Liver (tissue), 9 donors: Measurements from ENCODE around the gene NOS1AP. TPM values are rescaled to one million over a fixed set of nuclear protein-coding genes. Genes with fewer than 3 reads are reported as not detected.

Experiments used
- DNase-seq: peaks from one replicate; pipeline ENCODE4 v3.0.0-alpha.2; 2017; ENCODE audit warnings: low spot score
- H3K27ac ChIP-seq, 2 donors: one replicate each; pipeline ENCODE4 v1.7.0; 2013; ENCODE audit warnings: inconsistent platforms in 2 of 2, low read length in 2 of 2, control low read depth in 1 of 2, low read depth in 1 of 2, mild to moderate bottlenecking in 1 of 2
- H3K27me3 ChIP-seq, 4 donors: one replicate each; pipeline versions ENCODE4 v1.6.1 to v1.7.0; 2013; ENCODE audit warnings: low read length in 3 of 4, inconsistent platforms in 1 of 4, mild to moderate bottlenecking in 1 of 4, moderate library complexity in 1 of 4; ENCODE audit not compliant: control insufficient read depth in 4 of 4, insufficient read depth in 4 of 4
- H3K36me3 ChIP-seq, 4 donors: one replicate each; pipeline versions ENCODE4 v1.6.1 to v1.7.0; 2013; ENCODE audit warnings: low read length in 3 of 4, mild to moderate bottlenecking in 3 of 4, low read depth in 1 of 4, moderate library complexity in 1 of 4; ENCODE audit not compliant: control insufficient read depth in 4 of 4, insufficient read depth in 3 of 4
- H3K4me1 ChIP-seq, 4 donors: one replicate each; pipeline versions ENCODE4 v1.6.1 to v1.7.0; 2013; ENCODE audit warnings: low read length in 3 of 4, mild to moderate bottlenecking in 3 of 4, moderate library complexity in 1 of 4; ENCODE audit not compliant: control insufficient read depth in 4 of 4, insufficient read depth in 4 of 4
- H3K4me3 ChIP-seq, 3 donors: one replicate each; pipeline versions ENCODE4 v1.6.1 to v1.7.0; 2013; ENCODE audit warnings: low read length in 3 of 3, control low read depth in 1 of 3, low read depth in 1 of 3, mild to moderate bottlenecking in 1 of 3
- H3K9ac ChIP-seq, 2 donors: one replicate each; pipeline ENCODE4 v1.7.0; 2013; ENCODE audit warnings: low read length in 2 of 2, mild to moderate bottlenecking in 2 of 2, moderate library complexity in 2 of 2, control low read depth in 1 of 2, low read depth in 1 of 2
- H3K9me3 ChIP-seq, 4 donors: one replicate each; pipeline versions ENCODE4 v1.6.1 to v1.7.0; 2013; ENCODE audit warnings: low read length in 3 of 4; ENCODE audit not compliant: control insufficient read depth in 4 of 4
- EGR1 ChIP-seq, 2 donors: IDR thresholded peaks; 2 replicates each; pipeline ENCODE4 v1.6.1; 2016 to 2018; ENCODE audit warnings: antibody characterized with exemption in 2 of 2, low read depth in 2 of 2
- FOXA1 ChIP-seq: IDR thresholded peaks from 2 replicates; pipeline ENCODE4 v1.6.1; 2016; ENCODE audit warnings: antibody characterized with exemption
- FOXA2 ChIP-seq: IDR thresholded peaks from 2 replicates; pipeline ENCODE4 v1.6.1; 2016; ENCODE audit warnings: antibody characterized with exemption
- GABPA ChIP-seq, 2 donors: IDR thresholded peaks in 1 of 2; conservative IDR thresholded peaks in 1 of 2; 2 replicates each; pipeline ENCODE4 v1.6.1; 2016; ENCODE audit warnings: antibody characterized with exemption in 2 of 2, mild to moderate bottlenecking in 1 of 2, moderate library complexity in 1 of 2
- HNF4A ChIP-seq, 2 donors: conservative IDR thresholded peaks; 2 replicates each; pipeline ENCODE4 v1.6.1; 2016; ENCODE audit warnings: antibody characterized with exemption in 2 of 2, mild to moderate bottlenecking in 2 of 2
- HNF4G ChIP-seq: IDR thresholded peaks from 2 replicates; pipeline ENCODE4 v1.6.1; 2016; ENCODE audit warnings: antibody characterized with exemption
- JUND ChIP-seq, 2 donors: IDR thresholded peaks; 2 replicates each; pipeline ENCODE4 v1.6.1; 2016; ENCODE audit warnings: antibody characterized with exemption in 2 of 2
- NR2F2 ChIP-seq: IDR thresholded peaks from 2 replicates; pipeline ENCODE4 v1.6.1; 2016; ENCODE audit warnings: antibody characterized with exemption
- RAD21 ChIP-seq, 2 donors: IDR thresholded peaks; 2 replicates each; pipeline ENCODE4 v1.6.1; 2016; ENCODE audit warnings: antibody characterized with exemption in 2 of 2, mild to moderate bottlenecking in 2 of 2
- RXRA ChIP-seq, 2 donors: IDR thresholded peaks; 2 replicates each; pipeline ENCODE4 v1.6.1; 2017 to 2018; ENCODE audit warnings: antibody characterized with exemption in 2 of 2, mild to moderate bottlenecking in 1 of 2
- SP1 ChIP-seq: IDR thresholded peaks from 2 replicates; pipeline ENCODE4 v1.6.1; 2018; ENCODE audit warnings: antibody characterized with exemption, mild to moderate bottlenecking
- TAF1 ChIP-seq: conservative IDR thresholded peaks from 2 replicates; pipeline ENCODE4 v1.6.1; 2016; ENCODE audit warnings: antibody characterized with exemption, mild to moderate bottlenecking
- YY1 ChIP-seq: IDR thresholded peaks from 2 replicates; pipeline ENCODE4 v1.6.1; 2016; ENCODE audit warnings: antibody characterized with exemption, mild to moderate bottlenecking
- WGBS: extraction: QIAGEN DNeasy Blood & Tissue Kit; methylation state at CpG from one replicate; pipeline ENCODE4 v1.1.7; 2013; 5-methylcytosine and 5-hydroxymethylcytosine counted together
- polyA plus RNA-seq, 2 donors: library from polyadenylated mRNA; stranded (reverse) in 1 of 2; unstranded in 1 of 2; fragments of 200-250 nt in 1 of 2; fragments of >200 nt in 1 of 2; fragmentation: Nextera tagmentation in 1 of 2; extraction: Ambion mirVana in 1 of 2; gene quantifications; one replicate each; pipeline versions ENCODE4 v1.2.1 to v1.2.3, GENCODE V29; 2013 to 2015
- total RNA-seq, 2 donors: library from RNA; depleted of rRNA; stranded (reverse); fragments of >200 nt; gene quantifications; one replicate each; pipeline ENCODE4 v1.2.3, GENCODE V29; 2014
- TF ChIP-seq, protein P1 (sequence below): IDR thresholded peaks from 2 replicates; pipeline ENCODE4 v1.6.1; 2016; ENCODE audit warnings: antibody characterized with exemption
- TF ChIP-seq, protein P2 (sequence below): IDR thresholded peaks from 2 replicates; pipeline ENCODE4 v1.6.1; 2016; ENCODE audit warnings: antibody characterized with exemption, mild to moderate bottlenecking
- TF ChIP-seq, protein P3 (sequence below): IDR thresholded peaks from 2 replicates; pipeline ENCODE4 v1.6.1; 2016; ENCODE audit warnings: antibody characterized with exemption
- TF ChIP-seq, protein P4 (sequence below): IDR thresholded peaks from 2 replicates; pipeline ENCODE4 v1.6.1; 2016; ENCODE audit warnings: antibody characterized with exemption
- donor health status: healthy.
- donor health status: healthy.
- donor health status: healthy.
- donor health status: healthy.
- donor health status: healthy.

The NOS1AP gene
- total and polyA plus RNA-seq, 4 donors = 1.4 to 13.0 (median 4.5) TPM

DNA sequence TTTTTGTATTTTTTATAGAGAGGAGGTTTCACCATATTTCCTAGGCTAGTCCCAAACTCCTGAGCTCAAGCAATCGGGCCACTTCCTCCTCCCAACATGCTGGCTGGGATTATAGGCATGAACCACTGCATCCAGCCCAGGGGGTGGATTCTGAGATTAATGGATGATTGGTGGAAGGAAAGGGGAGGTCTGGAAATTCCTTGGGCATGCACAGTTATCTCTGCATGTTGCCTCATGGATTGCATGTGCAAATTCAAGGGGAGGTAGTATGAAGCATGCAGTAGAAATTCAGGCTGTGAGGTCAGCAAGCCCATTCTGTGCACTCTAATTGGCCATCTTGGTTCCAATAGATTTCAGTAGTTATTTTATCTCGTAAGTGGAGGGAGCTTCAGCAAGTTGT lies 182.7 kb downstream of the NOS1AP start:
- H3K9ac ChIP-seq = no peak overlapping the region
- 88% methylated on average over 2 of the region's 2 CpGs for WGBS
- H3K27me3 ChIP-seq = no peaks in the 10 kb centered on the region
- H3K4me3 ChIP-seq = no peak overlapping the region
- no peaks in the 10 kb centered on the region for H3K36me3 ChIP-seq
- no peaks in the 10 kb centered on the region for H3K9me3 ChIP-seq
- TF ChIP-seq RAD21 (IDR thresholded peaks at IDR 0.05) = no peak
- TF ChIP-seq TAF1 = no peak
- TF ChIP-seq, protein P1, sequence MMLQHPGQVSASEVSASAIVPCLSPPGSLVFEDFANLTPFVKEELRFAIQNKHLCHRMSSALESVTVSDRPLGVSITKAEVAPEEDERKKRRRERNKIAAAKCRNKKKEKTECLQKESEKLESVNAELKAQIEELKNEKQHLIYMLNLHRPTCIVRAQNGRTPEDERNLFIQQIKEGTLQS = no peak
- H3K27ac ChIP-seq = no peak overlapping the region
- DNase-seq = no peak
- peaks cover 4 to 13% (median 9%) of the 10 kb centered on the region in 4 donors for H3K4me1 ChIP-seq

DNA sequence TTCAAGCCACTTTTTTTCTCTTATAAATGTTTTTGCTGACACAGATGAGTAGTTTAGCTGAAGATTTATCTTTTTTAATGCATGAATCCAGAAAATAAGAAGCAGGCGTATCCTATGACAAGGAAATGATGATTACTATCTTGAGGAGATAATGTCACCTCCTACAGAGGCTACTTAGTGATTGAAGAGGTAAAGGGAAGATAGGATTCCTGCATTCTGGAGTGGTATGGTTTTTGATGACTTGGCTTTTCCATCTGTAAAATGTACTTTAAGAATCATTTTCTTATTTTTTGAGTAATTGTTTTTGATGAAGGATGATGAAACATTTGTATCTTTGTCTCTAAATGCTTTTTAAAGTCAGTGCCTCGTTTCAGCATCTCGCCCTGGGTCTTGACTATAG lies 184.3 kb downstream of the NOS1AP start:
- 91% methylated on average over 3 of the region's 3 CpGs for WGBS
- no peak for DNase-seq
- Histone ChIP-seq H3K9me3 (no peaks in the 10 kb centered on the region), H3K9ac (no peak overlapping the region), H3K4me3 (no peak overlapping the region), H3K36me3 (no peaks in the 10 kb centered on the region), H3K27me3 (no peaks in the 10 kb centered on the region), H3K27ac (no peak overlapping the region), H3K4me1 (peaks cover 0 to 6% (median 0%) of the 10 kb centered on the region in 4 donors)
- no peak for TF ChIP-seq FOXA1
- no peak for TF ChIP-seq RXRA (IDR thresholded peaks at IDR 0.05)
- TF ChIP-seq, protein P2, sequence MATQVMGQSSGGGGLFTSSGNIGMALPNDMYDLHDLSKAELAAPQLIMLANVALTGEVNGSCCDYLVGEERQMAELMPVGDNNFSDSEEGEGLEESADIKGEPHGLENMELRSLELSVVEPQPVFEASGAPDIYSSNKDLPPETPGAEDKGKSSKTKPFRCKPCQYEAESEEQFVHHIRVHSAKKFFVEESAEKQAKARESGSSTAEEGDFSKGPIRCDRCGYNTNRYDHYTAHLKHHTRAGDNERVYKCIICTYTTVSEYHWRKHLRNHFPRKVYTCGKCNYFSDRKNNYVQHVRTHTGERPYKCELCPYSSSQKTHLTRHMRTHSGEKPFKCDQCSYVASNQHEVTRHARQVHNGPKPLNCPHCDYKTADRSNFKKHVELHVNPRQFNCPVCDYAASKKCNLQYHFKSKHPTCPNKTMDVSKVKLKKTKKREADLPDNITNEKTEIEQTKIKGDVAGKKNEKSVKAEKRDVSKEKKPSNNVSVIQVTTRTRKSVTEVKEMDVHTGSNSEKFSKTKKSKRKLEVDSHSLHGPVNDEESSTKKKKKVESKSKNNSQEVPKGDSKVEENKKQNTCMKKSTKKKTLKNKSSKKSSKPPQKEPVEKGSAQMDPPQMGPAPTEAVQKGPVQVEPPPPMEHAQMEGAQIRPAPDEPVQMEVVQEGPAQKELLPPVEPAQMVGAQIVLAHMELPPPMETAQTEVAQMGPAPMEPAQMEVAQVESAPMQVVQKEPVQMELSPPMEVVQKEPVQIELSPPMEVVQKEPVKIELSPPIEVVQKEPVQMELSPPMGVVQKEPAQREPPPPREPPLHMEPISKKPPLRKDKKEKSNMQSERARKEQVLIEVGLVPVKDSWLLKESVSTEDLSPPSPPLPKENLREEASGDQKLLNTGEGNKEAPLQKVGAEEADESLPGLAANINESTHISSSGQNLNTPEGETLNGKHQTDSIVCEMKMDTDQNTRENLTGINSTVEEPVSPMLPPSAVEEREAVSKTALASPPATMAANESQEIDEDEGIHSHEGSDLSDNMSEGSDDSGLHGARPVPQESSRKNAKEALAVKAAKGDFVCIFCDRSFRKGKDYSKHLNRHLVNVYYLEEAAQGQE = no peak
- TF ChIP-seq HNF4G = no peak
- no peak for TF ChIP-seq NR2F2
- no peak for TF ChIP-seq RAD21 (IDR thresholded peaks at IDR 0.05)
- no peak for TF ChIP-seq FOXA2
- TF ChIP-seq SP1 = no peak
- TF ChIP-seq YY1 = no peak
- TF ChIP-seq, protein P1 = no peak
- no peak for TF ChIP-seq JUND (IDR thresholded peaks at IDR 0.05)
- TF ChIP-seq, protein P3, sequence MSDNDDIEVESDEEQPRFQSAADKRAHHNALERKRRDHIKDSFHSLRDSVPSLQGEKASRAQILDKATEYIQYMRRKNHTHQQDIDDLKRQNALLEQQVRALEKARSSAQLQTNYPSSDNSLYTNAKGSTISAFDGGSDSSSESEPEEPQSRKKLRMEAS = no peak
- no peak for TF ChIP-seq TAF1
- TF ChIP-seq GABPA (IDR thresholded peaks at IDR 0.05 in 1 of 2, conservative IDR thresholded peaks at IDR 0.05 in 1 of 2) = no peak
- no peak for TF ChIP-seq EGR1 (IDR thresholded peaks at IDR 0.05; ENCODE audit: low read depth in 2 of 2)
- no peak for TF ChIP-seq HNF4A (conservative IDR thresholded peaks at IDR 0.05)
- TF ChIP-seq, protein P4, sequence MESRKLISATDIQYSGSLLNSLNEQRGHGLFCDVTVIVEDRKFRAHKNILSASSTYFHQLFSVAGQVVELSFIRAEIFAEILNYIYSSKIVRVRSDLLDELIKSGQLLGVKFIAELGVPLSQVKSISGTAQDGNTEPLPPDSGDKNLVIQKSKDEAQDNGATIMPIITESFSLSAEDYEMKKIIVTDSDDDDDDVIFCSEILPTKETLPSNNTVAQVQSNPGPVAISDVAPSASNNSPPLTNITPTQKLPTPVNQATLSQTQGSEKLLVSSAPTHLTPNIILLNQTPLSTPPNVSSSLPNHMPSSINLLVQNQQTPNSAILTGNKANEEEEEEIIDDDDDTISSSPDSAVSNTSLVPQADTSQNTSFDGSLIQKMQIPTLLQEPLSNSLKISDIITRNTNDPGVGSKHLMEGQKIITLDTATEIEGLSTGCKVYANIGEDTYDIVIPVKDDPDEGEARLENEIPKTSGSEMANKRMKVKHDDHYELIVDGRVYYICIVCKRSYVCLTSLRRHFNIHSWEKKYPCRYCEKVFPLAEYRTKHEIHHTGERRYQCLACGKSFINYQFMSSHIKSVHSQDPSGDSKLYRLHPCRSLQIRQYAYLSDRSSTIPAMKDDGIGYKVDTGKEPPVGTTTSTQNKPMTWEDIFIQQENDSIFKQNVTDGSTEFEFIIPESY = no peak
